Fibroblast of mammary gland (primary cell): ENCODE data around the gene IRF2BP2.
"Not testable (repeated sequence)": the region's sequence is repeated elsewhere in the genome, so short reads cannot be mapped to it uniquely, and the experiment has no call there.

Experiments used
- DNase-seq: peaks from one replicate; pipeline ENCODE4 v3.0.0-alpha.2; 2010; ENCODE audit warnings: low read depth
- H3K4me3 ChIP-seq: 2 replicates; pipeline ENCODE4 v1.5.1; 2011; ENCODE audit warnings: low read depth, mild to moderate bottlenecking, low read length, moderate library complexity; ENCODE audit not compliant: control insufficient read depth
- CTCF ChIP-seq: conservative IDR thresholded peaks from 2 replicates; pipeline ENCODE4 v1.5.1; 2011; ENCODE audit warnings: low read depth, low read length, inconsistent platforms; ENCODE audit not compliant: control insufficient read depth, insufficient read depth

Gene IRF2BP2

GRCh38 chr1:234638832-234639799 is 29.1 kb upstream of the IRF2BP2 start:
- peak; percentile 40 for DNase-seq
- TF ChIP-seq CTCF: no peak

GRCh38 chr1:234634922-234635321 is 24.9 kb upstream of the IRF2BP2 start:
- DNase-seq: not testable (repeated sequence)

More at GRCh38 chr1:234638832-234639799, 29.1 kb upstream of the IRF2BP2 start:
- no peak overlapping the region for H3K4me3 ChIP-seq

DNA sequence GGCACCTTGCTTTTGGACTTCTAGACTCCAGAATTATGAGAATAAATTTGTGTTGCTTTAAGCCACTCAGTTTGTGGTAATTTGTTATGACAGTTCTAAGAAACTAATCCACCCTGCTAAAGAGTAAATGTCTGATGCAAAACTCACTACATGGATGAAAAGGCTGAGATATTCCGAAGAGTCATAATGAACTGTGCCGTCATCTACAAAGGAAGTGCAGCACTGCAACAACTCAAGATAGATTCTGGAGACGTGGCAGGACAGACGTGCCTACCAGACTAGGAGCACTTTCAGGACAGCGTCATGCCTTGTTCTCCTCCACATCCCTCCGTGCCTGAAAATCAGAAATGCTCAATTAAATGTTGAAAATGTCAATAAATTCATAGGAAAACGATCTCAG is 24.4 kb upstream of the IRF2BP2 start:
- no peak overlapping the region for H3K4me3 ChIP-seq
- DNase-seq: no peak
- TF ChIP-seq CTCF: no peak

More at GRCh38 chr1:234634922-234635321, 24.9 kb upstream of the IRF2BP2 start:
- H3K4me3 ChIP-seq: not testable (repeated sequence)

DNA sequence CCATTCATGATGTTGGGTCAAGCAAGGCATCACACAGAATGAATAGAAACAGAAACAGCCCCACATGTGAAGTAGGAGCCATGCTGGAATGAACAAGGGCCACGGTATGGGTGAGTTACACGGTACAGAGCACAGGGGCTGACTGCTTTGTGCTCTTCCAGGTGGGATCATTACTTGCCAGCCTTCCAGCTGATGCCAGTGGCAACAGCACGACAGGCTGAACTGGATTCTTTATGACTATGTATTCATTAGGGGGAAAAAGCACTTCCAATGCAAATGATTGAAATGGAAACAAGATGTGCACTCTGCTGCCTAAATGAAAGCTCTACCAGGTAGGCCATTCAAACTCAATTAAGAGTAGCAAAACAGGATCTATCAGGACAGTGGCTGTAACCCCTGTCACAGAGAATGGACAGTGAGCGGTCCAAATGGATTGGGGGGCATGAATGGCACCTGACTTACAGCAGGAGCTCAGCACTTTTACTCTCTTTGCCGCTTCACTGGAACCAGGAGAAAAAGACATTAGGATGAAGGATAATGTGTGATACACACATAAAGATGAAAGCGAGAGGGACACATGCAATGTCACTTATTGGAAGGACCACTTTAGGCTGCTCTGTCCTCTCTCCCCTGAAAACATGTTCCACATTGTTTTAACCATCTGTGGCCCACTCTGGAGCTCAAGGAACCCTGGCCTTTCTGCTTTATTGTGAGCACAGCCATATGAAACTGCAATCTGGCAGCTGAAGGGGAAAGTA is 23.4 kb upstream of the IRF2BP2 start:
- TF ChIP-seq CTCF: no peak
- DNase-seq: no peak
- no peak overlapping the region for H3K4me3 ChIP-seq

DNA sequence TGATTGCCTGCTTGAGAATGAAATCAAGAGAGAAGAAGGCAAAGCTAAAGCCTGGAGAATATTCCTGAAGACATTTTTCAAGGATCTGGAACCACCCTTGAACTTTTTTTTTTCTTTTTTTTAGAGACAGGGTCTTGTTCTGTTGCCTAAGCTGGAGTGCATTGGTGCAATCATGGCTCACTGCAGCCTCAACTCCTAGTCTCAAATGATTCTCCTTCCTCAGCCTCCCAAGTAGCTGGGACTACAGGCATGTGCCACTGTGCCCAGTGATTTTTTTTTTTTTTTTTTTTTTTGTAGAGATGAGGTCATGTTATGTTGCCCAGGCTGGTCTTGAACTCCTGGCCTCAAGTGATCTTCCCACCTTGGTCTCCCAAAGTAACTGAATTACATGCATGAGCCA is 22.2 kb upstream of the IRF2BP2 start:
- TF ChIP-seq CTCF: no peak
- H3K4me3 ChIP-seq: no peak overlapping the region
- no peak for DNase-seq

DNA sequence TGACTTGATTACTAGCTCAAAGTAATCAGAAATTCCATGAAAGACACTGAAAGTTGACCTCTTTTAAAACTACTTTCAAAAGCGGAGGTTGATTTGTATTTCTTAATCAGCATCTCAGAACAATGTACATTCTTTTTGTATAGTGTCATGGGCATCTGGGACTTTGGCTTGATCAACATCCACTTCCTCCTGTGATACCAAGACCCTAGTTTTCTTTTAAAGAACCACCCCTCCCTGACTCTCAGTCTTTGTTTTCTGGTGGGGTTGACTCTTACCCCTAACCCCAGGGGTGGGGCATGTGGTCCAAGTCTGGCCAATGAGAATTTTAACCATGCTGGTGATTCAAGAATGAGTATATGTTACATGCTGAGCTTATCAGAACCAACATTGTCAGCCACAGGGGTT is 21.7 kb upstream of the IRF2BP2 start:
- DNase-seq: peak; percentile 93
- H3K4me3 ChIP-seq: no peak overlapping the region
- TF ChIP-seq CTCF: no peak

GRCh38 chr1:234629026-234629425 is 19.0 kb upstream of the IRF2BP2 start:
- DNase-seq: peak; percentile 33
- TF ChIP-seq CTCF: no peak
- H3K4me3 ChIP-seq: no peak overlapping the region
